ENCODE measurements around the gene TJP1. TPM values are rescaled to one million over a fixed set of nuclear protein-coding genes. Genes with fewer than 3 reads are reported as not detected.

TJP1 gene
- total RNA-seq, 4 donors from 2014 or later: 59.1 to 99.9 (median 83.8) TPM

GRCh38 chr15:29670998-29671981 lies 151.0 kb downstream of the TJP1 start:
- intact Hi-C loops (cut with DNase I; ENCODE audit: low total_unique reads): no loop called here
- DNase-seq (ENCODE audit: low spot score in 2 of 2): peak in 1 of 2 donors; percentile 58
- TF ChIP-seq POLR2A (IDR thresholded peaks at IDR 0.05) (no peak), CTCF (IDR thresholded peaks at IDR 0.05) (no peak)
- WGBS, 2 donors: 64 to 66% methylated on average over 13 of the region's 13 CpGs
- H3K4me3 ChIP-seq (ENCODE audit: low read depth, poor library complexity, severe bottlenecking): no peak overlapping the region

- TF ChIP-seq CTCF (IDR thresholded peaks at IDR 0.05) (no peak), POLR2A (IDR thresholded peaks at IDR 0.05) (no peak)
- 89 to 93% methylated on average over 8 of the region's 8 CpGs for WGBS, 2 donors
- H3K4me3 ChIP-seq (ENCODE audit: low read depth, poor library complexity, severe bottlenecking): no peak overlapping the region
- intact Hi-C loops (cut with DNase I; ENCODE audit: low total_unique reads): no loop called here
- no peak for DNase-seq (ENCODE audit: low spot score in 2 of 2)
Measured at GRCh38 chr15:29670266-29670665, 152.0 kb downstream of the TJP1 start.

- 65 to 76% methylated on average over 9 of the region's 9 CpGs for WGBS, 2 donors
- H3K4me3 ChIP-seq (ENCODE audit: low read depth, poor library complexity, severe bottlenecking): no peak overlapping the region
- DNase-seq (ENCODE audit: low spot score in 2 of 2): no peak
- TF ChIP-seq POLR2A (IDR thresholded peaks at IDR 0.05) (no peak), CTCF (IDR thresholded peaks at IDR 0.05) (no peak)
- intact Hi-C loops (cut with DNase I; ENCODE audit: low total_unique reads): no loop called here
Measured at GRCh38 chr15:29669823-29670222, 152.4 kb downstream of the TJP1 start.

GRCh38 chr15:29668120-29668602 lies 154.1 kb downstream of the TJP1 start:
- TF ChIP-seq POLR2A (IDR thresholded peaks at IDR 0.05): no peak
- peak in 1 of 3 donors; percentile 42 for TF ChIP-seq CTCF (IDR thresholded peaks at IDR 0.05)
- intact Hi-C loops (cut with DNase I; ENCODE audit: low total_unique reads): no loop called here
- peak in 1 of 2 donors; percentile 23 for DNase-seq (ENCODE audit: low spot score in 2 of 2)
- no peak overlapping the region for H3K4me3 ChIP-seq (ENCODE audit: low read depth, poor library complexity, severe bottlenecking)
- WGBS, 2 donors: 49 to 59% methylated on average over 15 of the region's 15 CpGs

GRCh38 chr15:29666241-29666640 lies 156.0 kb downstream of the TJP1 start:
- H3K4me3 ChIP-seq (ENCODE audit: low read depth, poor library complexity, severe bottlenecking): no peak overlapping the region
- WGBS, 2 donors: 86 to 92% methylated on average over 3 of the region's 3 CpGs
- no peak for DNase-seq (ENCODE audit: low spot score in 2 of 2)
- no peak for TF ChIP-seq CTCF (IDR thresholded peaks at IDR 0.05)
- TF ChIP-seq POLR2A (IDR thresholded peaks at IDR 0.05): no peak
- intact Hi-C loops (cut with DNase I; ENCODE audit: low total_unique reads): no loop called here

Data from lower leg skin (tissue), 4 donors.